GM21390 (cell line): ENCODE data around the gene GMDS.

ENCODE experiments used
- ATAC-seq: cut with Tn5 transposase; IDR thresholded peaks from one replicate; pipeline ENCODE4 v1.9.1; 2021; ENCODE audit not compliant: unreplicated experiment

The GMDS gene

DNA sequence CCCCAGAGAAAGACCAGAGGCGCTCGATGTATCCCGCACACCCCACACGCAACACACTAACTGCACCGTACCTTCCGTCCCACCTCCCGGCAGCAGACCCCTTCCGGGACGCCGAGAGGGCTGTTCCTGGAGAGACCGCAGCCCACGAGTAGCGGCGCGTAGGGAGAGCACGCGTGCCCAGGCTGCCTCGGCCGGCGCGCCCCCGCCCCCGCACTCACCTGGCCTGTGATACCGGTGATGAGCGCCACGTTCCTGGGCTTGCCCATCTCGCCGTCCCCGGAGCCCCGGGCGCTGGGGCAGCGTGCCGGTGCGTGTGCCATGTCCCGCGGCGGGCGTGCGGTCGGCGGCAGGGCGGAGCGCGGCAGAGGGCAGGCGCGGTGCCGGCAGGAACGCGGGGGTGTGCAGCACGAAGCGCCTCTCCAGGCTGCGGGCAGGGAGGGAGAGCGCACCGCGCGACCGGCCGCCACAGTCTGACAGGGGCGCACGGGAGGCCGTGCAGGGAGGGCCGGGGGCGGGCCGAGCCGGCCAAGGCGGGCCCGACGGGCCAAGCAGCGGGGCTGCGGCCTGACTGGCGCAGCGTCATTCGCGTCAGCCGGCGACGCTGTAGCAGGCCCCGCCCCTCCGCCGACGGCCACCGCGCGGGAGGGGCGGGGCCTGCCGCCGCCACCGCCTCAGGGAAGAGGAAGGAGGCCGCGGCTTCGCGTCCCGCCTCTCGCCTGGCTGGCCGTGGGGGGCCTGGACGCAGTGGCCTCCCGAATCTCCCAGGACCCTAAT, at the start of gene GMDS:
GMDS (minus strand) TSS at position 503 of the 774 bp plus-strand sequence.
- ATAC-seq = peak; percentile 93

GRCh38 chr6:2285510-2285909, 40.1 kb upstream of the GMDS start:
- ATAC-seq = no peak

- ATAC-seq = no peak
Observed at GRCh38 chr6:2275892-2276242, 30.5 kb upstream of the GMDS start.

DNA sequence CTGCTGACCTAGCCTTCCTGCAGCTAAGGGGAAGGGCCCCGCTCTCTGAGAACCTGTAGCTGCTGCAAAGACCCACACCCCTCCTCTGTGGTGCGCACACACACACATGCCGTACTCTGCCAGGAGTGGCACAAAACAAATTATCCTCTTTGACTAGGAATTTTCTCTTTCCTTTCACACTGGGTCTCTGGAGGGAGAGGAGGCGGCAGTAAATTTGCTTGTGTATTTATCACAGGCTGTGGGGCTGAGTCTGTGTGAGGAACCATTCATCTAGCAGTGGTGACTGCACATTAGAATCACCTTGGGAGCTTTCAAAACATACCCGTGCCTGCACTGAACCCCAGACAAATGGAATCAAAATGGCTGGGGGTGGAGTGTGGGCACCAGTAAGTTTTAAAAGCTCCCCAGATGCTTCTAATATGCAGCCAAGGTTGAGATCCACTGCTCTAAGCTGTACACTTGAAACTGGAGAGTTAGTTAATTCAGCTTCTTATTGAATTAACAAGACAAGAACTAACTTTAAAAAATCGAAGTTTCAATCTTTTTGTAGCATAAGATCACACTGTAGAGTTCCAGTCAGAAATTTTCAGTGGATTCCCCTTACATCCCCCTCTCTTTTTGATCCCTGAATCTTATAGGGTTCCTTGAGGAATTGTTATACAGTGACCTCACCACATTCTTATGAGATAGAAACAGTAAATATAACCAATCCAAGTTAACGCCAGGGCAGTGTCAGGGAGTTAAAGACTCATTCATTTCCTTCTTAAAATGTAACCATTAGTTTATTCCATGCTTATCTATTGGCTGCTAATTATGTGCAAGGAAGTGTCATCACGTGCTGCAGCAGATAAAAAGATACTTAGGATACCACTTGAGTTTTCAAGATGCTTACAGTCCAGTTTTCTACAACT, 29.8 kb upstream of the GMDS start:
- no peak for ATAC-seq

- ATAC-seq = no peak
Observed at GRCh38 chr6:2272696-2273095, 27.3 kb upstream of the GMDS start.

GRCh38 chr6:2270054-2270453, 24.6 kb upstream of the GMDS start:
- no peak for ATAC-seq

DNA sequence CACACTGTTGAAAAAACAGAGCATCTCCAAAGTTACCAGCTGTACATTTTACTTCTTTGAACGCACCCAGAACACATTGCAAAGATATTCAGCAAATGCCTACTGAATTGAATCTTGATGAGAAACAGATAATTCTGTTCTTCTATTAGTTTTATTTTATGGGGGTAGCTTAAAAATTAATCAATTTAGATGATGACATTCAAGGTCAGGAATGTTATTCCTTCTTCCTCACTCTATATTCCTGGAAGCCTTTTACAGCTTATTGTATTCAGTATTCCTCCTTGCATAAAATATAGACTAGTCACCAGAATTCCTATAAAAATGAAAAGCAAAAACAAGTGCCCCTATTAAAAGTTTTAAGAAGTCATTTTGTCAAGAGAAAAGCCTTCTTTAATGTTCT, 21.4 kb upstream of the GMDS start:
- no peak for ATAC-seq

- ATAC-seq = no peak
Observed at GRCh38 chr6:2266031-2266795, 20.8 kb upstream of the GMDS start.

GRCh38 chr6:2264932-2265331, 19.5 kb upstream of the GMDS start:
- no peak for ATAC-seq

- no peak for ATAC-seq
Observed at GRCh38 chr6:2263896-2264295, 18.5 kb upstream of the GMDS start.

DNA sequence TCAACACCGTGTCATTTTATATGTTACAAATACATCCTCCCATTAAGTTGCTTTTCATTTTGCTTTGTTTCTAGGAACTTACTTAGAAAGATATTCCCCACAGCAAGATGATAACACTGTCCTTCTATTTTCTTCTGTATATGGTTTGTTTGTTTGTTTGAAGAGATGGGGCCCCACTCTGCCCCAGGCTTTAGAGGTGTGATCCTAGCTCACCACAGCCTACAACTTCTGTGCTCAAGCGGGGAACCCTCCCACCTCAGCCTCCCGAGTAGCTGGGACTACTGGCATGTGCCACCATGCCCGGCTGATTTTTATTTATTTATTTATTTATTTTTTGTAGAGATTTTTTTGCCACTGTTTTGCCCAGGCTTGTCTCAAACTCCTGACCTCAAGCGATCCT, 14.2 kb upstream of the GMDS start:
- ATAC-seq = no peak

- no peak for ATAC-seq
Observed at GRCh38 chr6:2259002-2259494, 13.6 kb upstream of the GMDS start.

GRCh38 chr6:2258112-2258511, 12.7 kb upstream of the GMDS start:
- no peak for ATAC-seq

DNA sequence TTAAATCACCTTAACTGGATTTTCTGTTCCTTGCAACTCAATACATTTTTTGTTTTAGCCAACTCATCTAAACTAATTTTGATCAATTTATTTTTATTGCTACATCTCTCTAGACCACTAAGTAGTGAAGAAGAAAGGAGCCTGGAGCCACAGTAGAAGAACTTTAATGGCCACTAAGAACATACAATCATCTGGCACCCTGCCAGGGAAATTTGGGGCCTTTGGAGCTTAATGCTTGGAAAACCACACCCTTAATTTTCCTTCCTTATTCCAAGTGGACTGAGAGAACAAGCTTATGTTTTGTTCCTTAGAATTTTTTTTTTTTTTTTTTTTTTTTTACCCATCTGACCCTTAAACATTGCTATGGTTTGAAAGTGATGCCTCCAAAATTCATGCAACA, 12.0 kb upstream of the GMDS start:
- no peak for ATAC-seq

DNA sequence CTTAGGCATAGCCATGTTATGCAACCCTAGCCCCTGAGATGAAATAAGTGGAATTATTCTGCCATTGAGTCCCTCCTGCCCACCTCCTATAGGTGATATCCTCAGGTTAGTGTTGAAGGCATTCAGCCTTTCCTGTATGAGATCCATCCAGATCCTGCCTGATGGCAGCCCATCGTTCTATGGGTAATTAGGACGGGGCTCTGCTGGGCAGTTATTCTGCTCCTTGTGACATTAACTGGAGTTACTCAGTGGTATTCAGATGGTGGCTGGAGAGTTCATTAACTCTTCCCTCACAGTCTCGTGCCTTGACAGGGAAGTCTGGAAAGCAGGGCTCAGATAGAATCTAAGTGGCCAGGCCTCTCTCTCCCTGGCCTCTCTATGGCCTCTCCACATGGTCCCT, 9.3 kb upstream of the GMDS start:
- no peak for ATAC-seq

DNA sequence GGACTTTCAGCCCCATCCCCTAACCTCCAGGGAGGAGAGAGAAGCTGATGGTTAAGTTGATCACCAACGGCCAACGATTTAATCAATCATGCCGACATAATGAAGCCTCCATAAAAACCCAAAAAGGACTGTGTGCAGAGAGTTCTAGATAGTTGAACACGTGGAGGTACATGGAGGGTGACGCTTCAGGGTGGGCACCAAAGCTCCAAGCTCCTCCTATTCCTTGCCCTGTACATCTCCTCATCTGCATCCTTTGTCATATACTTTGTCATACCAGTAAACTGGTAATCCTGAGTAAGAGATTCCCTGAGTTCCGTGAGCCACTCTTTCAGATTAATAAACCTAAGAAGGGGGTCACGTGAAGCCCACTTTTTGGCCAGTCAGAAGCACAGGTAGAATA, 3.7 kb upstream of the GMDS start:
- no peak for ATAC-seq

DNA sequence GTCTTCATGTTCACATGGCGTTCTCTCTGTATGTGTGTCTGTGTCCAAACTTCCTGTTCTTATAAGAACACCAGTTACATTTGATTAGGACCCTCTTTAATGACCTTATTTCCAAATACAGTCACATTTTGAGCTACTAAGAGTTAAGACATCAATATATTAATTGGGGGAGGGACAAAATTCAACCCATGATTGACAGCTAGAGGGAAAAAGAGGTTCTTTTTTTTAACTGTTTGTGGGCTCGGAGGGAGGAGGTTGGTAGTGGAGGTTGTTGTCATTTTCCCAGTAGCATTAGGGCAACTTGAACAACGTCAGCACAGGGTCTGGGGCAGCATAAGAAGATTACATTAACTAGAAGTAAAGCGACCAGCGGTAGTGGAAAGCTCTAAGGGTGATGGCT, 2.3 kb upstream of the GMDS start:
- ATAC-seq = no peak

GRCh38 chr6:2245877-2246863, 765 bp upstream of the GMDS start:
- peak; percentile 11 for ATAC-seq

GRCh38 chr6:2244261-2245102, 923 bp downstream of the GMDS start:
- ATAC-seq = no peak
